Germinal center (tissue), 1 donor: ENCODE measurements around the gene ANAPC16.
"Not testable (repeated sequence)": the region's sequence is repeated elsewhere in the genome, so short reads cannot be mapped to it uniquely, and the experiment has no call there.

Source experiments
- DNase-seq: peaks from one replicate; pipeline ENCODE4 v3.0.0; 2012; ENCODE audit warnings: mixed read lengths, low spot score

The ANAPC16 gene

DNA sequence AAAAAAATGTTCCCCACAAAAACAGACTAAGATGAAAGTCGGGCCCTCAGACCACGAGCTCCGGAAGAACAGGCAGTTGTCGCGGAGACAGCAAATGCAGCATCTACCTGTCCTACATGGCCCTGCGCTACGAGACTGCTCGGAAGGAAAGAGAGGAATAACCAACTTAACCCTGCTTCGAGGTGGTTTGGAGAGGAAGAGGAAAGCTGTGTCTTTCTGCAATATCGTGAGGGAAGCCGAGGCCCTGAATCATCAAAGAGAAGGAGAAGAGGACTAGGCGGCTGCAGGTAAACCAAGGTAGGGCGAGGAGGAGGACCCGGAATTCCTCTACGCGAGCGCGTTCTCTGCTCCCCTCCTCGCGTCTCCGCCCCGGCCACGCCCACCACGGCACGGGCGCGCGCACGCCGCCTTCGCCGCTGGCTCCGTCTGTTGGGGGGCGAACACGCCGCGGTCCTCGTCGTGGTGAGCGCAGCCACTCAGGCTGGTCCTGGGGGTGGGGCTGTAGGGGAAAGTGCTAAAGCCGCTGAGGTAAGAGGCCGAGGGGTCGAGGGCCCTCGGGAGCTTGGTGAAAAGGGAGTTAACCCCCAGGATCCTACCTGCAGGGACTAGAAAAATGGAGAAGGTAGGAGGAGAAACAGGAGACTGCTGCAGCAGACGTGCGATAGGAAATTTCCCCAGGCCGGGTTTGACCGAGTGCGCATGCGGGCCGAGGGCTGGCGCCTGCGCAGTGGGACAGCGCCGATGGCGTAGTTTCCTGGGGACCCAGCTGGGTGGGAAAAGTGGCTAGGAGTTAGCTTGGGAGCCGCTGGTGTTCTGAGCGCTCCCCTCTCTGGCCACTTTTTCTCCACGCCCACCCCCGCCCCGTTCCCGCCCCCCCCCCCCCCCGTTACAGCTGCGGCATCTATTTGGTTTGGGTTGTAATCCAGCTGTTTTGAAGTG is at the start of gene ANAPC16, which contains the start of gene ASCC1:
Gene ANAPC16 (plus strand): TSS at position 402 of the 939 bp plus-strand sequence. CDS start 7,903 bp downstream, outside the sequence.
Gene ASCC1 (minus strand): TSS at position 666 of the 939 bp plus-strand sequence. CDS start 2,978 bp downstream, outside the sequence.
- DNase-seq: peak; percentile 85

DNA sequence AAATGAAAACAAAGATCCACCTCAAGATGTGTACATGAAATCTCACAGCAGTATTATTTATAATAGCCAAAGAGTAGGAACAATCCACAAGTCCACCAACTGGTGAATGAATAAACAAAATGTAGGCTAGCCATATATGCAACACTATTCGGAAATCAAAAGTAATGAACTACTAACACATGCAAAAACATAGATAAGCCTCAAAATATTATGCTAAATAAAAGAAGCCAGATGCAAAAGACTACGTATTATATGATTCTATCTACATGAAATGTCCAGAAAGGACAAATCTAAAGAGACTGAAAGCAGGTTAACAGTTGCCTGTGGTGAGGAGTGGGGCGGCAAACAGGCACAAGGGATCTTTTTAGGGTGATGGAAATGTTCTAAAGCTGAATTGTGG is 48.7 kb upstream of the ANAPC16 start:
- DNase-seq: no peak

DNA sequence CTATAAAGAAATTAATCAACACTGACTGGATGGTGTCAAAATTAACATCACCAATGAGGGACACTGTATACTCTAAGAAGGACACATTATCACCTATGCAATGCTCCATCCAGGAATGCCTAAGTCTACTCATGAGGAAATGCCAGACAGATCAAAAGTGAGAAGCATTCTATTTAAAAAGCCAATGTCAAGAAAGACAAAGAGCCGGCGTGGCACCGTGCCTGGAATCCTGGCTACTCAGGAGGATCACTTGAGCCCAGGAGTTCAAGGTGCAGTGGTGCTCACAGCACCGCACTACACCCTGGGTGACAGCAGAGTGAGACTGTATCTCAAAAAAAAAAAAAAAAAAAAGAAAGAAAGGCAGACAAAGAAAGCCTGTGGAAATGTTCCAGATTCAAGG is 45.5 kb upstream of the ANAPC16 start:
- no peak for DNase-seq

GRCh38 chr10:72170733-72171132 is 45.1 kb upstream of the ANAPC16 start:
- no peak for DNase-seq

- DNase-seq: no peak
Observed at GRCh38 chr10:72171175-72171630, 44.6 kb upstream of the ANAPC16 start.

DNA sequence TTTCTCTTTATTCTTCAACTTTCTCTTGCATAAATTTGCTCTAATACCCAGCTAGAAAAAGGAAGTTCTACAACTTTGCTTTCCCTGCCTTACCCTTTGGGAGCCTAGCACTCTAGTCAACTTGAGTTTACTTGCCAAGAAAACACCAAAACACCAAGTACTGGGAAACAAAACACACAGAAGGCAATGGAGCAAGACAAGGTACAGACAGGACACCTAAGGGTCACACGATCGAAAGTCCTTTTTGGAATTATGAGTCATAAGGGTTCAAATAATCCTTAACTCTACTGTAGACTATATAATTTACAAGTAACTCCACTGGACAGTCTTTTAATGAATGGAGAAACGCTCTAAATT is 42.6 kb upstream of the ANAPC16 start:
- DNase-seq: no peak

DNA sequence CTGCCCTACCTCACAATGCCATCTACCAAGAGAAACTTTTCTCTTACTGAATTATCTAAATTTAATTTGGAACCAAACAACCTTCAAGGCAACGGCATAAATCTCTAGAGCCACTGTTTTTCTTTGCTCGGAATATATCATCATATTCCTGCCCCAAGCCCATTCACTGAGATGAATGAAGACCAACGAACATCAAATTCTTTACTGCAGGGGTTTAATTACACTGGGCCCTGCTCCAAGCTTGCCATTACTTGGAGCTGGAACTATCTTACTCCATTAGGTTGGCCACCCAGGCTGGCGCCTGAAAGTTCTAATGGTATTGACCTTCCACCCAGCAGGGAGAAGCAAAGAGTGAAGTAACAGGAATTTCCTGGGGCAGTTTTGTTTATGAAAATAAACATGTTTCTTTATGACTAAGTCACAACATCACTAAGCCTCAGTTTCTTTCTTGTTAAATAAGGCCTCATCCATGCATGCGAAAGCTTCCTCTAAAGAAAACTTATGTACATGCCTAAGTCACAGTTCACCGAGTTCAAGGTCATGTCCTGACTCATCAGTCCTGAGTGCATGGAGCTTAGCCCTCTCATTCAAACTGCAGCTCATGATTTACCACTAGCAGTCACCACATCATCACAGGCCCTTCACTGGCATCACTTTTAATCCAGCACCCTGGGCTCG is 42.1 kb upstream of the ANAPC16 start:
- no peak for DNase-seq

- no peak for DNase-seq
Observed at GRCh38 chr10:72174297-72174662, 41.5 kb upstream of the ANAPC16 start.

GRCh38 chr10:72175149-72175548 is 40.7 kb upstream of the ANAPC16 start:
- no peak for DNase-seq

DNA sequence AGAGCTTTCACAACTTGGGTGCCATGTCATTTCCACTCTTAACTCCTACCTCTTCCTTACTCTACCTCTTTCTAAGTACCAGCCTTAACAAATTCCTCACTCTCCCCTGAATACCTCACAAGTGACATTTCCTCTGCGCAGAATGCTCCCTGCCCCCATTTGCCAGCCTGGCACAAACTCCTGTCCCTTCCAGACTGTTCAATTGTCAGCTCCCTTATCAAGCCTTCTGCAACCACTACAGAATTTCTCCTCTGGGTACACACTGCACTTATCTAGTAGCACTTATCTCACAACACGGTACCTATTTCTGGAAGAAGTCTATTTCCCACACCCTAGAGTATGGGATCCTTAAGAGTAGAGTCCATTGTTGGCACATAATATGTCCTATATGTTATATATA is 39.1 kb upstream of the ANAPC16 start:
- no peak for DNase-seq

- DNase-seq: no peak
Observed at GRCh38 chr10:72177454-72177853, 38.4 kb upstream of the ANAPC16 start.

DNA sequence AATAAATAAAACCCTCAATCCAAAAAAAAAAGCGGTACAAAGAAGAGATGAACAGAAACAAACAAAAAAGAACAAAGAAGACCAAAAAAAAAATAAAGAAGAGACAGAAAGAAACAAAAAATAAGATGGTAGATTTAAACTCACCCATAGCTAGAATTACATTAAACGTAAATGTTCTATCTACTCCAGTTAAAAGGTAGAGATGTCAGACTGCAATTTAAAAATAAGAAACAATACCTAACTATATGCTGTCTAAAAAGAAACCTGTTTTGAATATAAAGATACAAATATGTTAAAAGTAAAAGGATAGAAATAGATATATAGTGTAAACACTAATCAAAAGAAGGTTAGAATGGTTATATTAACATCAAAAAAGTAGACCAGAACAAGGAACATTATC is 31.7 kb upstream of the ANAPC16 start:
- DNase-seq: no peak

- no peak for DNase-seq
Observed at GRCh38 chr10:72186258-72186981, 29.4 kb upstream of the ANAPC16 start.

DNA sequence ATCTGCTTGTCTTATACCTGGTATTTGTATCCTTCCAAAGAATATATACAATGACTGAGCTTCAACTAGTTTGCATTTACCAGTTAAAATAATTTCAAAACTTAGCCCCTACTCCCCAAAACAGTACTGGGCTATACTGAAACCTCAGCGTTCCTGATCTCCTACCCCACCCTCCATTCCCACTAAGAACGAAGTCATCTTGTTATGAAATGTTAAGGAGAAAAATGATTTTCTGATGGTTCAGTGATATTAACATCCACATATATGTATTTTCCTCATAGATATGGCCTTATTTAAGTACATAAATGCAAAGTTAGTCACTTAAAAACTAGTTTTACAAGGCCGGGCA is 28.9 kb upstream of the ANAPC16 start:
- DNase-seq: no peak

- no peak for DNase-seq
Observed at GRCh38 chr10:72194949-72195348, 20.9 kb upstream of the ANAPC16 start.

- DNase-seq: no peak
Observed at GRCh38 chr10:72200883-72201282, 14.9 kb upstream of the ANAPC16 start.

DNA sequence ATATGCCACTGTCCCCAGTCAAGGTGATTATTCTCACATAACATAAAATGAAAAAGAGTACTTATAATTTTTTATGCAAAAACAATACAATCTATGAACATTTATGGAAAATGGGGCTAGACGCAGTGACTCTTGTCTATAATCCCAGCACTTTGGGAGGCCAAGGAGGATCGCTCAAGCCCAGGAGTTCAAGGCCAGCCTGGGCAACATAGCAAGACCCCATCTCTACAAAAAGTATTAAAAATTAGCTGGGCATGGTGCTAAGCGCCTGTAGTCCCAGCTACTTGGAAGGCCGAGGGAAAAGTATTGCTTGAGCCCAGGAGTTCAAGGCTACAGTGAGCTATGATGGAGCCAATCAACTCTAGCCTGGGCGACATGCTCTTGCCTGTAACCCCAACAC is 14.5 kb upstream of the ANAPC16 start:
- DNase-seq: no peak

DNA sequence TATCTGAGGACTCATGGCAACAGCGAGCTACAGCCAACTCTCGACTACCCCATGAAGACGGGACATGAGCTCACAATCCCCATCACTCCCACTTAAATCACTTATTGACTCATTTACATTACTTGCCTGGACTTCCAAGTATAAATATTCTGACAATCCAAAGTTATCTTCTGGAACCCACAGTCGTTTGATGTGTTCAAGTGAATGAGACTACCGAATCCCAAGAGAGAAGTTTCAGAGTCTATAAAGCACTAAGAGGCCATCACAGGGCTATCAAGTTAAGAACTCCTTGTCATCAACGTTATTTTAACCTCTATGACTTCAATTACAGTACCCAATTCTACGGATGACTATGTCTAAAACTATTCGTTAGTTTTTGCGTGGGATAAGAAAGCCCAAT is 11.5 kb upstream of the ANAPC16 start:
- DNase-seq: no peak

DNA sequence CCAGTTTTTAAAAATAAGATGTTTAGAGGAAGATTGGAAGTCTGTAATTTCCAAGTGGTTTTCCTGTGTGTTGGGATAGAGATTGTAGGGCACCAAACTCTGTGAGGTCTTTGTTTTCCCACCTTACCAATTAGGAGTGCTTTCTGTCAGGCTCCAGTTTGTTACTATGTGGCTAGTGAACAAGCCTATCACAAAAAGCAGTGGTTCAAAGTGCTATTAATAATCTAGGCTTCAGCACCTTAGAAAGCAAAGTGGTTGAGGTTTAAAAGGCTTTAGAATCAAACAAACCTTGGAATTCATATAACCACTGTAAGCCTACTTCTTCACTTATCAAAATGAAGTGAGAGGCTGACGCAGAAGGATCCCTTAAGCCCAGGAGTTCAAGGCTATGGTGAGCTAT is 11.1 kb upstream of the ANAPC16 start:
- no peak for DNase-seq

DNA sequence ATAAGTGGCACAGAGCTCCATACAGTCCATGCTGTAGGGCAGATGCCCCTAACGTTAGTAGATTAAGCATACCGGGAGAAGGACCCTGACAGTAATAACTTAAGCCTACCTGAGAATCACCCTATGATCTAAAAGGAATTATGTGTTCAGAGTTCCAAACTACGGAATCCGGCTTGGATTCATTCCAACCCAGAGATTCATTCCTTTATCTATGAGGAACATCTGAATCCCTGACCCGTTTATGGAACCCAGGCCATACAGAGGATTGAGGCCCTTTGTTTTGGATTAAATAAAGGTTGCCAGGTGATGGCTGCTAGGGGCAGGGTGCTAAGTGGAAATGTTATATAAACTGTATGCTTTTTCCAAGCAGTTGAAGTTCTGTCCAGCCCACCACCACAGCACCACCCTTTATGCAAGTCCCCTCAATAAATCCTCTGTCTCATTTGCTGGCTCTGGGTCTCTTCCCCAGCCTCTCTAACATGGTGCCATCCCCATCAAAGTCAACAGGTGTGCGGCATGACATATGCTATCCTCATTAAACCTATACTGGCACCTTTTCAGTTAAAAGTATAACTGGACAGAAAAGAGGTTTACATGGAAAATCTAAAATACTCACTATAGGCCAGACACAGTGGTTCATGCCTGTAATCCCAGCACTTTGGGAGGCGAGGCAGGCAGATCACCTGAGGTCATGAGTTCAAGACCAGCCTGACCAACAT is 9.1 kb upstream of the ANAPC16 start:
- DNase-seq: no peak

DNA sequence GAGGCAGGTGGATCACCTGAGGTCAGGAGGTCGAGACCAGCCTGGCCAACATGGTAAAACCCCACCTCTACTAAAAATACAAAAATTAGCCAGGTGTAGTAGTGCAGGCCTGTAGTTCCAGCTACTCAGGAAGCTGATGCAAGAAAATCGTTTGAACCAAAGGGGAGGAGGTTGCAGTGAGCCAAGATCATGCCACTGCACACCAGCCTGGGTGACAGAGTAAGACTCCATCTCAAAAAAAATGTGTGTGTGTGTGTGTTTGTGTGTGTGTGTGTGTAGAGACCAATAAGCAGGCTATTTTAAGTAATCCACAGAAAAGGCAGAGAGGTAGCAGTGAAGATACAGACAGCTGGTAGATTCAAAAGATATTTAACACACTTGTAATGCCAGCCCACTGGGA is 7.3 kb upstream of the ANAPC16 start:
- DNase-seq: not testable (repeated sequence)

GRCh38 chr10:72211381-72211780 is 4.4 kb upstream of the ANAPC16 start:
- not testable (repeated sequence) for DNase-seq
